ENCODE data around the gene PLA2G2C. TPM values are rescaled to one million over a fixed set of nuclear protein-coding genes. Genes with fewer than 3 reads are reported as not detected.
"Not testable (repeated sequence)": the region's sequence is repeated elsewhere in the genome, so short reads cannot be mapped to it uniquely, and the experiment has no call there.

The PLA2G2C gene
- total RNA-seq, 2 donors from 2014 or later: 0.06 to 0.26 TPM

DNA sequence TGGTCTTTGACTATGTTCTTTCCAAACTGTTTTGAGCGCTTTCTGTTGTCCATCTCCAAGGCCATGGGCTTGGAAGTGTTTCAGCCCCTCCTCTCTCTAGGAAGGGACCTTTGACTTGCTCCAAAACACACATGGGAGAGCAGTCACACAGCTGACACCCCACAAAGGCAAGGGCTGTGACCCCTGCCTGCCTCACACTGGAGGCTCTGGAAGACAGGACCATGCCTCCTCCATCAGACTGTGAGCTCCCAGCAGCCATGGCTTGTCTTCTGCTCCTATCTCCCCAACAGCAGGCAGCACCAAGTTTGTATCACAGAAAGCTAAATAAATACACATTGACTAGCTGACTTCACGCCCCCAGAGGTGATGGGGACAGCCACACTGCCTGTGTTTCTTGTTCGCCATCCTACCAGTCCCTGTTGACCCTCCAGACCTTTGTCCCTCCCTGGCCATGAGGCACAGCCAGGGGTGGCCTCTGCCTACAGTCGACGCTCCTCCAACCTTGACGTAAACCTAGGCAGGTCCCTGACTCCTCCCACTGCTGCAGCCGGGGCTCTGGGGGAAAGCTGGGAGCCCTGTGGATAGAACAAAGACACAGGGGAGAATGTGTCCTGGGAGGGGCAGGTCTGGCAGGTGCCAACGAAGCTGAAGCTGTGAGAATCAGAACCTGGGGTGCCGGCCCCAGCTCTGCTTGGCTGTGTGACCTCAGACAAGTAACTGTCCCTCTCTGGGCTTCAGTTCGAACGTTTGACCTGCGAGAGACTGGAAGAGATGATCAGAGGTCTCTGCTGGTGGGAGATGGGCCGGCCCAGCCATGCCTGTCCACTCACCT, 42.4 kb downstream of the PLA2G2C start:
- H3K27me3 Mint-ChIP-seq: peaks cover 8% of the 10 kb centered on the region
- H3K27ac Mint-ChIP-seq: no peak overlapping the region
- H3K9me3 Mint-ChIP-seq: no peaks in the 10 kb centered on the region
- H3K4me3 Mint-ChIP-seq: no peak overlapping the region
- ATAC-seq (replicated peaks): no peak
- H3K4me1 Mint-ChIP-seq: no peaks in the 10 kb centered on the region
- H3K36me3 Mint-ChIP-seq (ENCODE audit: low read depth): no peaks in the 10 kb centered on the region

DNA sequence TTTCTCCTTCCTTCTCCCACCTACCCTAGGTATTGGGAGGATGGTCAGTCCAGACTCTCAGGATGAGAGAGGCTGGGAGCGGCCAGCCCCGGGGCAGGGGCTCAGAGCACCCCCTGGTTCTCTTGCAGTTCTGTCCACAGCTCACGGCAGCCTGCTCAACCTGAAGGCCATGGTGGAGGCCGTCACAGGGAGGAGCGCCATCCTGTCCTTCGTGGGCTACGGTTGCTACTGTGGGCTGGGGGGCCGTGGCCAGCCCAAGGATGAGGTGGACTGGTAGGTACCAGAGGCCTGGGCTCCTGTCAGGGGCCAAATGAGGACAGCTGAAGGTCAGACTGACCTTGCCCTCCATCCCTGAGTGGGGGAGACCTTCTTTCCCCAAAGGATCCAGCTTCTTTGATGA, 43.0 kb downstream of the PLA2G2C start:
- no peaks in the 10 kb centered on the region for H3K9me3 Mint-ChIP-seq
- no peaks in the 10 kb centered on the region for H3K4me1 Mint-ChIP-seq
- no peak for ATAC-seq (replicated peaks)
- H3K4me3 Mint-ChIP-seq: no peak overlapping the region
- no peak overlapping the region for H3K27ac Mint-ChIP-seq
- H3K27me3 Mint-ChIP-seq: peaks cover 12% of the 10 kb centered on the region
- H3K36me3 Mint-ChIP-seq (ENCODE audit: low read depth): no peaks in the 10 kb centered on the region

DNA sequence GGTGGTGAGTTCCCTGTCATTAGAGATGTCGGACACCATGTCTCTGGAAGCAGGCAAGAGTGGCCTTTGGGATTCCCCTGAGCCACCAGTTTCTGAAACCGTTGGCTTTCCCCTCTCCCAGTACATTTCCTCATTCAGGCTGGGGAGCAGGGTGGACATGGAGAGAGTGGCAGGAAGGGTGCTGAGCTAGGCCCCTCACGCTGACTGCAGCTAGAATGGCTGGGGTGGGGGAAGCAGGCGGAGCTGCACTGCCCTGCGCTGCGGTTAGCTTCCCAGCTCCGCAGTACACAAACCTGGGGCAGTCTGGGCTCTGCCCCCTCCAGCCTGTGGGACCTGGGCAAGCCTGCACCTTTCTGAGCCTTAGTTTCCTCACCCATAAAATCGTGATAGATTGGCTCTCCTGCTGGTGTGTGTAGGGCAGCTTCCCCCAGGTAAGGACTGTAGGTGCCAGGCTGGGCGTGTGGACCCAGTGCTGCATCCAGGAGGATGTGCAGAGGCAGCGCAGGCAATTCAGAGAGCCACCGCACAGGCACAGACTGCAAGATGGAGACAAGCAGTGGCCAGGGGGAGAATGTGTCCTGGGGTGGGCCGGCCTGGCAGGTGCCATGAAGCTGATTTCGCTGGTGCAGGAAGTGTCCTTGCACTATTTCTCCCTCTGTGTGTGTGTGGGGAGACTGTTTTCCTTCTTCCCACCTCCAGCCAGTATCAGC, 44.2 kb downstream of the PLA2G2C start:
- no peak overlapping the region for H3K27ac Mint-ChIP-seq
- peaks cover 12% of the 10 kb centered on the region for H3K27me3 Mint-ChIP-seq
- no peak overlapping the region for H3K4me3 Mint-ChIP-seq
- no peaks in the 10 kb centered on the region for H3K9me3 Mint-ChIP-seq
- no peaks in the 10 kb centered on the region for H3K4me1 Mint-ChIP-seq
- no peak for ATAC-seq (replicated peaks)
- H3K36me3 Mint-ChIP-seq (ENCODE audit: low read depth): no peaks in the 10 kb centered on the region

DNA sequence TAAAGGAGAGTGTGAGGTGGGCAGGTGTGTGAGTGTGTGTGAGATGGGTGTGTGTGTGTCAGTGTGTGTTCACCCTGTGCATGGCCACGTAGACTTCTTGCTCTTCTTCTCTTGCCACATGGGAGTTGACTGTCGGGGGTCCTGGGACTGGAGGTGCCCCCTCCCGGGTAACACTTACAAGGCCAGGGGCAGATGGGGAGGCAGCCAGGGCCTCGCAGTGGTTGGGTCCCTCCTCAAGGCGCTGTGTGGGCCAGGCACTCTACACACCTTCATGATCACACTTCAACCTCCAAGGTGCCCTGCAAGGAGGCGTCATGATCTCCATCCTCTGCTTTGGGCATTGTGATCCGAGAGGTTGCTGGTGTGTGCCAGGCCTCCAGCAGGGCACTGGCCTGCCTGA, 44.9 kb downstream of the PLA2G2C start:
- Mint-ChIP-seq H3K9me3 (no peaks in the 10 kb centered on the region), H3K27ac (no peak overlapping the region)
- no peak for ATAC-seq (replicated peaks)

DNA sequence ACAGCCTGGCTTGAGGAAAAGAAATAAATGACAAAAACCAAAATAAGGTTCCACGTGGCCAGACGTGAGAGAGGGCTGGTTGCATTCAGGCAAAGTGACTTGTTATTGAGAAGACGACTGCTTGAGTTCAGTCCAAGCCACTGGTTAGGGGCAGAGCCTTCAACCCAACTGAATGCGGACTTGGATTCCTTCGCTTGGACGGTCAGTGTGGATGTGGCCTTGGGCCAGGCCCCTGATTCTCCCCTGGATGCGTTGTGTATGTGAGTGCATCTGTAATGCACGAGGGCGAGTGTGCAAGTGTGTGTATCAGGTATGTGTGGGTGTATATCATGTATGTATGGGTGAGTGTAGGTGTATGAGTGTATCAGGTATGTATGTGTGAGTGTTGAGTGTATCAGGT, 45.3 kb downstream of the PLA2G2C start:
- Mint-ChIP-seq H3K36me3 (ENCODE audit: low read depth) (no peaks in the 10 kb centered on the region), H3K27ac (no peak overlapping the region), H3K4me3 (no peak overlapping the region)

More for the DNA sequence above, 44.9 kb downstream of the PLA2G2C start:
- Mint-ChIP-seq H3K36me3 (ENCODE audit: low read depth) (no peaks in the 10 kb centered on the region), H3K27me3 (peaks cover 12% of the 10 kb centered on the region), H3K4me1 (no peaks in the 10 kb centered on the region), H3K4me3 (no peak overlapping the region)

DNA sequence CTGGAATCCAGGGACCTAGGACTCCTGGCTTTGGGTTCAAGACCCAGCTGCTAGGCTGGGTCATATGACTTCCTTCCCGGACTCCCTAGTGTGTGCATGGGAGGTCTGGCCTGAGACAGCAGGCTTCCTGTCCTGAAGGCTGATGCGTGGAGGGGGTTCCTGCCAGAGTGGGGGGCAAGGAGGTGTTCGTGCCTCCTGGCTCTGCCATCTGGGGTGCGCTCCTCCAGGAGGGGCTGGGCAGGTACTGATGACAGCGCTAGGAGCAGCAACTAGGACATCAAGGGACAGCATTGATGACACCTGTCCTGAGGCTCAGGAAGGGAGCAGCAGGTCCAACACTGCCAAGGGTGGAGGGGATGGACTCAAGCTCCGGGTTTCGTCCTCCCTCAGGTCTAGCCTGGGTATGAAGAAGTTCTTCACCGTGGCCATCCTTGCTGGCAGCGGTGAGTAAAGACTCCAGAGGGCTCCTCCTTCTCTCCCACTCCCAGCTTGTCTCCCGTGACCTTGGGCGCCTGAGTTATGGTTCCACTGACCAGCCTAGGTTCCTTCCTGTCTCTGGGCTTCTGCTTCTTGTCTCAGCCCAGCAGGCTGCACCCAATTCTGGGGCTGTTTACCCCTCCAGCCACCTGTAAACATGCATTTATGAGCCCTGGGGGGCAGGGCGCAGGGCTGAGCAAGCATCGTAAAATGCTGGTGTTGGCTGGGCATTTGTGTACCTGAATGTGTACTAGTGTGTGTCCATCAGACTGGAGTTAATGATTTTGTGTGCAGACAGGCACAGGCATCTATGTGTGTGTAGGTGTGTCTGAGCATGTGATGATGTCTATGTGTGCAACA, 46.3 kb downstream of the PLA2G2C start:
- Mint-ChIP-seq H3K4me1 (no peaks in the 10 kb centered on the region), H3K27me3 (peaks cover 12% of the 10 kb centered on the region), H3K36me3 (ENCODE audit: low read depth) (no peaks in the 10 kb centered on the region), H3K4me3 (no peak overlapping the region), H3K9me3 (no peaks in the 10 kb centered on the region), H3K27ac (no peak overlapping the region)
- no peak for ATAC-seq (replicated peaks)

More for the DNA sequence above, 45.3 kb downstream of the PLA2G2C start:
- Mint-ChIP-seq H3K27me3 (peaks cover 12% of the 10 kb centered on the region), H3K4me1 (no peaks in the 10 kb centered on the region), H3K9me3 (no peaks in the 10 kb centered on the region)
- no peak for ATAC-seq (replicated peaks)

DNA sequence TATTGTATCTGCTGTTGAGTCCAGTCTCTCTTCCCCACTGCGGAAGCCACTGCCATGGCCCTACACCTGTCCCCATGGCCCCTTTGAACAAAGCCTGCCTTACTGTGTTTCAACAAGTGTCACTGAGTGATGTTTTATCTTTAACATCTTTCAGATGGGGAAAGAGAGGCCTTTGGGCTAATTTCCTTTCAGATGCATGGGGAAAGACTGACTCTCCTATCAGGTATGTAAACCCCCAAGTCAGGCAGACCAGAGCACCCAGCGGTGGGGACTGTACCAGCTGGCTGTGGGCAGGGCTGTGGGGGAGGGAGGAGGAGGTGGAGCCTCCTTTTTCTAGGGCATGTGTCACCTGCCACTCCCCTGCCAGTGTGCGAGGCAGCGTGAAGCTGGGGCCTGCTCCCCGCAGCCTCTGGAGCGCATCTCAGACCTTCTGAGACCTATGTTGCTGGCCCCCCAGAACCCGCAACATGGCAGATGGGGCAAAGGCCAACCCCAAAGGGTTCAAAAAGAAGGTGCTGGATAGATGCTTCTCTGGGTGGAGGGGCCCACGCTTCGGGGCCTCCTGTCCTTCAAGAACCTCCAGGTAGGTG, 47.3 kb downstream of the PLA2G2C start, which contains the start of gene PLA2G2F:
TSS of gene PLA2G2F (plus strand) at position 363 of the 590 bp plus-strand sequence. CDS start at position 468, 105 bp downstream.
- Mint-ChIP-seq H3K27ac (no peak within 1 kb of the TSS), H3K36me3 (ENCODE audit: low read depth) (no peaks in the 10 kb centered on the region), H3K4me3 (no peak within 1 kb of the TSS), H3K27me3 (peaks cover 15% of the 10 kb centered on the region), H3K4me1 (no peaks in the 10 kb centered on the region), H3K9me3 (no peaks in the 10 kb centered on the region)
- ATAC-seq (replicated peaks): no peak

DNA sequence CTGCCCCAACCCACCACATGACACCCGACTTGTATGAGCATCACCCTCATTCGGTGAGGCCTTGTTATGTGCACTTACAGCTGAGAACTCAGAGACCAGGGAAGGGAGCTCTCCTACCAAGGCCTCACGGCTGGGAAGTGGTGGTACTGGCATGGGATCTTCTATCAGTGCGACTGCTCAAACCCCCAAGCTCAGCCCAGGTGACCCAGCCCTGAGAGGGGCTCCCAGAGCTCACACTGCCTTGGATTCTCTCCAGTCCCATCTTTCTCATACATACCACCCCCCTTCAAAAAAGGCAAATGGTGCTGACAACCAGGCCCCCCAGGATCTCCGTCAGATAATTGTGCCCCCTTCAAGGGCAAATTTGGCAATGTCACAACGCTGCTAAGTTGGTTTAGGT, 48.0 kb downstream of the PLA2G2C start:
- Mint-ChIP-seq H3K4me1 (no peaks in the 10 kb centered on the region), H3K36me3 (ENCODE audit: low read depth) (no peaks in the 10 kb centered on the region), H3K4me3 (no peak overlapping the region), H3K27ac (no peak overlapping the region), H3K27me3 (peaks cover 18% of the 10 kb centered on the region), H3K9me3 (no peaks in the 10 kb centered on the region)
- no peak for ATAC-seq (replicated peaks)

DNA sequence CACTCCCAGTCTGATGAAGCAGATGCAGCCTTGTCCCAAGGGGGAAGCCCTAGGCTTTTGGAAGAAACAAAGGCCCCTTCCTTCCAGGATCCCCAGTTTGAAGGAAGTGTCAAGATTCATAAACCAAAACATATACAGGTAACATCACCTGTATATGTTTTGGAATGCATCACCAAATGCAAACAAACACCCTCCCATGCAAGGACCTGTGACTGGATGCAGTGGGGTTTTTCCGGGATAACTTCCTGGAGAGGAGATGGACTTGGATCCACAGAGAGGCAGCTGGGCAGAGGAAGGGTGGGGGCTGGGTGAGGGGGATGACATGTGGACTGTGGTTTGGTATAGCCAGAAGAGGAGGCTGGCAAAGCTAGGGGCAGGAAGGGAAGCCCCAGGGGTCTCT, 48.7 kb downstream of the PLA2G2C start:
- Mint-ChIP-seq H3K4me3 (no peak overlapping the region), H3K36me3 (ENCODE audit: low read depth) (no peaks in the 10 kb centered on the region), H3K27me3 (peaks cover 18% of the 10 kb centered on the region), H3K4me1 (no peaks in the 10 kb centered on the region), H3K9me3 (no peaks in the 10 kb centered on the region), H3K27ac (no peak overlapping the region)
- no peak for ATAC-seq (replicated peaks)

DNA sequence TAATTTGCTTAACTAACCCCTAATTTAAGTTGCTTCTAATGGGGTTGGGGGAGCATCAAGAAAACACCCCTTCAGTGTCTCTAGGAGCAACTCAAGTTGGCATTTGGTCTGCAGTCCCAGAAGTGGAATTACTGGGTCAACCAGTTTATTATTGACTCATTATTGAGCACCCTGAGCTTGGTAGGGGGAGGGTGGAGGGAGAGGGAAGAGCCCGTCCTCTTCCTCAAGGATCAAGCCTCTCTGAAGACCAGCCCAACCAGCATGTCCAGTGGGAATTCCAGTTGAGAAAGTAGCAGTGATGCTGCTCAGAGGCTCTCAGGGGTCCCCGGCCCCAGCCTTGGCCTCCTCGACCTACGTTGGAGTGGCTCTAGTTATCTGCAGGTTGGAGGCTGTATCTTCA, 49.3 kb downstream of the PLA2G2C start:
- Mint-ChIP-seq H3K36me3 (ENCODE audit: low read depth) (no peaks in the 10 kb centered on the region), H3K9me3 (no peaks in the 10 kb centered on the region), H3K27me3 (peaks cover 21% of the 10 kb centered on the region), H3K4me1 (no peaks in the 10 kb centered on the region), H3K27ac (no peak overlapping the region), H3K4me3 (no peak overlapping the region)
- no peak for ATAC-seq (replicated peaks)

DNA sequence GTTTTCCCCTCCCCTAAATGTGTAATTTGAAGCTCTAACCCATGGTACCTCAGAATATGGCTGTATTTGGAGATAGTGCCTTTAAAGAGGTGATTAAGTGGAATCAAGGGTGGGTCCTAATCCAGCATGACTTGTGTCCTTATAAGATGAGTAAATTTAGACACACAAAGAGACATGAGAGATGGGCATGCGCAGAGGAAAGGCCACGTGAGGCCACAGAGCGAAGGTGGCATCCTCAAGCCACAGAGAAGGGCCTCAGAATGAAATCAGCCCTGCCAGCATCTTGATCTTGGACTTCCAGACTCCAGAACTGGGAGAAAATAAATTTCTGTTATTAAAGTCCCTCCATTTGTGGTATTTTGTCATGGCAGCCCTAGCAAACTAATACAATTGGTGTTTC, 50.1 kb downstream of the PLA2G2C start:
- no peak overlapping the region for H3K27ac Mint-ChIP-seq
- no peak overlapping the region for H3K4me3 Mint-ChIP-seq
- no peak for ATAC-seq (replicated peaks)
- peaks cover 24% of the 10 kb centered on the region for H3K27me3 Mint-ChIP-seq
- H3K9me3 Mint-ChIP-seq: no peaks in the 10 kb centered on the region
- H3K36me3 Mint-ChIP-seq (ENCODE audit: low read depth): no peaks in the 10 kb centered on the region
- H3K4me1 Mint-ChIP-seq: no peaks in the 10 kb centered on the region

DNA sequence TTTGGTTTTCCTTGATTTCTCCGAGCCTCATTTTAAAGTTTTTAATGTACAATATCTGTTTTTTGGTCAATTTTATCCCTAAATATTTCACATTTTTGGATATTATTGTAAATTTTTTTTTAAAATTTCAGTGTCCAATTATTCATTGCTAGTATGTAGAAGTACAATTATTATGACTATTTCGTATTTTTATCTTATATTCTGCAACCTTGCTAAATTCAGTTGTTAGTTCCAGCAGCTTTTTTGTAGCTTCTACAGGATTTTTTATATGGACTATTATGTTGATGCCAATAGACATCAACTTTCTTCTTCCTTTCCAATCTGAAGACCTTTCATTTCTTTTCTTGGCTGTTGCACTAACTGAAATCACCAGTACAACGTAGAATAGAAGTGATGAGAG, 51.3 kb downstream of the PLA2G2C start:
- Mint-ChIP-seq H3K9me3 (no peaks in the 10 kb centered on the region), H3K36me3 (ENCODE audit: low read depth) (no peaks in the 10 kb centered on the region), H3K4me1 (no peaks in the 10 kb centered on the region), H3K27me3 (peaks cover 19% of the 10 kb centered on the region), H3K27ac (no peak overlapping the region), H3K4me3 (no peak overlapping the region)
- no peak for ATAC-seq (replicated peaks)

DNA sequence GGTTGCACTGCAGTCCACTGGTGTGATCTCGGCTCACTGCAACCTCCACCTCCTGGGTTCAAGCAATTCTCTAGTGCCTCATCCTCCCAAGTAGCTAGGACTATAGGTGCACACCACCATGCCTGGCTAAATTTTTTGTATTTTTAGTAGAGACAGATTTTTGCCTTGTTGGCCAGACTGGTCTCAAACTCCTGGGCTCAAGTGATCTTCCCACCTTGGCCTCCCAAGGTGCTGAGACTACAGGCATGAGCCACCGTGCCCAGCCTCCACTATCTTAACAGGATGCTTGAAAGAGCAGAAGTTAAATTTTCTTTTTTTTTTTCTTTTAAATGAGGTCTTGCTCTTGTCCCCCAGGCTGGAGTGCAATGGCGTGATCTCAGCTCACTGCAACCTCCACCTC, 55.8 kb downstream of the PLA2G2C start:
- ATAC-seq (replicated peaks); H3K4me3 Mint-ChIP-seq; H3K4me1 Mint-ChIP-seq; H3K27ac Mint-ChIP-seq; H3K36me3 Mint-ChIP-seq (ENCODE audit: low read depth); H3K9me3 Mint-ChIP-seq: not testable (repeated sequence)
- peaks cover 18% of the 10 kb centered on the region for H3K27me3 Mint-ChIP-seq

DNA sequence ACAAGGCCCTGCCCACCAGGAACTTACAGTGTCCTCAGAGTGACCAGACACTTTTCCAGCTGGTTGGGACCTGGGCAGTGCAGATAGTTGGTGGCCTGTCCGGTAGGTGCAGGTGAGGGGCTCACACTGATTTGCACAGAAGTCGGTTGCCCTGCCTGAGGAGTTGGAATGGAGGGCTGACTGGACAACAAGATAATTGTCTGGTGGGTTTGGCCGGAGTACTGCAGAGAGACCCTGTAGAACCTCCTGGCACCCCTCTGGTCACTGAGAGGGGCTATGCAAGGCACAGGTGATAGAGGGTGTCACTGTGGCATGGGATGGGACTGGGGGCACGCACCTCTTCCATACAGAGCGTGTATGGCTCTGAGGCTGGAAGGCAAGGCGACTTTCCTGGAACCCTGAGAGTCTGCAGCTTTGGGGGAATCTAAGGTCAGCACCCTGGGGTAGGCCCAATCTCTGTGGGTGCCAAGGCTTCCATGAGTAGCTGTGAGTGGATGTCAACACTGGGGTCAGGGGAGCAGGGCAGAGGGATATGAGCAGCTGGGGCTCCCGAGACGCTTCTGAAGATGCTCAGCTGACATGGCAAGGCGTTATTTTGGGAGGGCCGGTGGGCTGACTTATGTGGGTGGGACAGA, 59.4 kb downstream of the PLA2G2C start:
- H3K4me3 Mint-ChIP-seq: no peak overlapping the region
- no peaks in the 10 kb centered on the region for H3K4me1 Mint-ChIP-seq
- no peaks in the 10 kb centered on the region for H3K9me3 Mint-ChIP-seq
- ATAC-seq (replicated peaks): no peak
- no peaks in the 10 kb centered on the region for H3K36me3 Mint-ChIP-seq (ENCODE audit: low read depth)
- H3K27me3 Mint-ChIP-seq: peaks cover 28% of the 10 kb centered on the region
- no peak overlapping the region for H3K27ac Mint-ChIP-seq

All from activated T-helper 17 cell treated with anti-CD3 and anti-CD28 coated beads, Interleukin-2, amount 50 U/mL, for 72 hours (primary cell).